Heart right ventricle (tissue), 16 donors: Measurements from ENCODE around the gene MAGI3. TPM values are rescaled to one million over a fixed set of nuclear protein-coding genes. Genes with fewer than 3 reads are reported as not detected.
A peak's percentile ranks its signal among the peaks of the same experiment; 100 is the strongest.

Source experiments
- ATAC-seq, 8 donors: fragments of 200-7000 bp; cut with Tn5 transposase; one replicate each; pipeline ENCODE4 v1.9.1; 2020; ENCODE audit warnings: mild to moderate bottlenecking in 8 of 8, moderate library complexity in 8 of 8, moderate number of reproducible peaks in 1 of 8
- DNase-seq, 2 donors: peaks; one replicate each; pipeline ENCODE4 v3.0.0-alpha.2; 2020
- H3K27ac ChIP-seq, 10 donors: fragments of 200-600 bp; sonication (generic) in 2 of 10; one replicate each; pipeline versions ENCODE4 v1.5.0 to v1.8.0; 2020 to 2022; ENCODE audit warnings: mild to moderate bottlenecking in 3 of 10
- H3K27me3 ChIP-seq, 7 donors: fragments of 200-600 bp; one replicate each; pipeline ENCODE4 v1.8.0; 2021 to 2022; ENCODE audit warnings: mild to moderate bottlenecking in 2 of 7
- H3K36me3 ChIP-seq, 9 donors: fragments of 200-600 bp; sonication (generic) in 1 of 9; one replicate each; pipeline versions ENCODE4 v1.5.0 to v1.8.0; 2020 to 2022; ENCODE audit warnings: mild to moderate bottlenecking in 2 of 9
- H3K4me1 ChIP-seq, 9 donors: fragments of 200-600 bp; sonication (generic) in 1 of 9; one replicate each; pipeline versions ENCODE4 v1.5.0 to v1.8.0; 2020 to 2022; ENCODE audit warnings: mild to moderate bottlenecking in 4 of 9
- H3K4me3 ChIP-seq, 10 donors: fragments of 200-600 bp; sonication (generic) in 2 of 10; one replicate each; pipeline versions ENCODE4 v1.5.0 to v1.8.0; 2020 to 2022; ENCODE audit warnings: mild to moderate bottlenecking in 7 of 10, moderate library complexity in 2 of 10
- H3K9me3 ChIP-seq, 11 donors: fragments of 200-600 bp in 10 of 11; sonication (generic) in 2 of 11; one replicate each; pipeline versions ENCODE4 v1.5.0 to v1.8.0; 2013 to 2022; ENCODE audit warnings: mild to moderate bottlenecking in 2 of 11, control low read depth in 1 of 11, moderate library complexity in 1 of 11
- WGBS, 2 donors: extraction: QIAGEN DNeasy Blood & Tissue Kit; methylation state at CpG; one replicate each; pipeline ENCODE4 v1.1.7; 2013; ENCODE audit warnings: inconsistent platforms in 1 of 2; 5-methylcytosine and 5-hydroxymethylcytosine counted together
- intact Hi-C, 10 donors: fragments of 100-400 bp; cut with DNase I; formaldehyde crosslinking; loops; one replicate each; pipeline versions ENCODE4 v1.11.1 to v1.14.2; 2022
- polyA plus RNA-seq, 2 donors: library from polyadenylated mRNA; stranded (reverse); fragments of 200-250 nt; gene quantifications; one replicate each; pipeline ENCODE4 v1.2.3, GENCODE V29; 2013
- total RNA-seq, 10 donors: library from RNA; stranded (reverse); fragmentation: NEBNext Ultra II Directional in 3 of 10; extraction: Animal tissue kit (Norgen Biotek cat#: 25700) in 3 of 10; gene quantifications; one replicate each; pipeline versions ENCODE4 v1.2.1 to v1.2.4, GENCODE V29; 2021 to 2023
- TF ChIP-seq, protein P1 (sequence below), 9 donors: fragments of 200-600 bp; sonication (generic) in 2 of 9; IDR thresholded peaks; one replicate each; pipeline versions ENCODE4 v1.5.0 to v1.8.0; 2021 to 2022; ENCODE audit warnings: antibody characterized with exemption in 9 of 9, mild to moderate bottlenecking in 5 of 9, moderate library complexity in 1 of 9
- donor health status: Arrhythmogenic right ventricular cardiomyopathy.
- donor health status: ischemic (EF 13 %, LVEDD 7.1; RV severe dilation, severe dysfunction).
- donor health status: healthy with polysubstance abuse.
- donor health status: DM: no; HTN: yes; CAD: no.
- donor health status: DM: no; HTN: no; CAD: no.
- donor health status: ischemic (EF 25% LVEDD 6.9; RV normal size, moderate dysfunction).
- donor health status: ischemic (EF 25% LVEDD 5.7; RV mildly dilated, moderate dysfunction).
- donor health status: healthy.
- donor health status: DM: yes; HTN: yes; CAD: no.
- donor health status: Ischemic cardiomyopathy.
- donor health status: ischemic (EF 35%, LVEDD 5.7; RV mildly dilated, moderate dysfunction).
- donor health status: nonischemic (EF 11% LVEDD 7.7; RV severe dilation, severe dysfunction).
- donor health status: DM: yes; HTN: yes; CAD: no.
- donor health status: PGD.
- donor health status: ischemic (EF 29% LVEDD 5.4; RV normal size, mild dysfunction).
- donor health status: nonischemic (EF 23%, LVEDD 6.1; RV moderate dilation, normal function).

The MAGI3 gene
- total and polyA plus RNA-seq, 12 donors, result 2.2 to 9.4 (median 7.5) TPM

DNA sequence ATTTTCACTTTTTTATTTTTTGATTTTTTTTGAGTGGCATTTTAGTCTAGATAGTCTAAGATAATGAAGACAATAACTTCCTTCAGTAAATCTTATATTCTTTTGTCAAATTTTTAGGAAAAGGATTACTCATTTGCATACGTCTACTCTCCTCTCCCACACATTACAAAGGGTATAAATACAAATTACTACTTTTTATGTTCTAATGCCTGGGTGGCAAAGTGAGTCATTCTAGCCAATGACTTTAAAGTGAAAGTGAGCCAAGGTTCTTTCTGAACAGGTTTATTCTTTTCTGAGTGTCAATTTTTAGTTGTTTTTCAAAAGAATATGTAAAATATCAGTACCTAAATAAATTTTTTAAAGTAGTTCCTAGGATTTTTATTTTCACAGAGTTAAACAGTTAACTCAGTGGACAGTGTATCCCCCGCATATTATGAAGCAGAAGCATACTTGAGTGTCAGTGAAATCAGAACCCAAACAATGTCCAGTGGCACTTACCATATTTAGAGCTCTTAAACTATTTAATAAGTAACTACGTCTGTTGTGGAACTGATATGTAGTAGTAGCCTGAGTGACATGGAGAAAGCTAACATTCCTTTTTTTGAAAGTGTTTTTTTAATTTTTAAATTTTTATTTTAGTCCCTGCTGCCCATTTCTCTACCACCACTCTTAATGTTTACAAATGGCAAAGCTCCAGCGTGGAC, 227.3 kb downstream of the MAGI3 start:
- peak in 1 of 8 donors; percentile 57 for ATAC-seq
- 69 to 78% methylated on average over 4 of the region's 4 CpGs for WGBS, 2 donors

DNA sequence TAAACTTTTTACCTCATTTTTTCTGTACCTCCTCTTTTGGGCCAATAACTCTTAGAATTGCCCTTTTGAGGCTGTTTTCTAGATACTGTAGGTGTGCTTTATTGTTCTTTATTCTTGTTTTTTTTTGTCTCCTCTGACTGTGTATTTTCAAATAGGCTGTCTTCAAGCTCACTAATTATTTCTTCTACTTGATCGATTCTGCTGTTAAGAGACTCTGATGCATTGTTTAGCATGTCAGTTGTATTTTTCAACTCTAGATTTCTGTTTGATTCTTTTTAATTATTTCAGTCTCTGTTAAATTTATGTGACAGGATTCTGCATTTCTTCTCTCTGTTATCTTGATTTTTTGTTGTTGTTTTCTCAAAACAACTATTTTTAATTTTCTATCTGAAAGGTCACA, 238.7 kb downstream of the MAGI3 start:
- peaks cover 0 to 50% (median 31%) of the 10 kb centered on the region in 11 donors for H3K9me3 ChIP-seq
- H3K27me3 ChIP-seq, result no peaks in the 10 kb centered on the region
- H3K4me3 ChIP-seq, result no peak overlapping the region
- H3K36me3 ChIP-seq, result peaks cover 0 to 46% (median 3%) of the 10 kb centered on the region in 9 donors
- intact Hi-C loops, result no loop called here
- WGBS, 2 donors, result 100% methylated on average over 1 of the region's 1 CpG
- no peak for ATAC-seq
- no peaks in the 10 kb centered on the region for H3K4me1 ChIP-seq
- DNase-seq, result no peak
- H3K27ac ChIP-seq, result no peak overlapping the region
- TF ChIP-seq, protein P1, sequence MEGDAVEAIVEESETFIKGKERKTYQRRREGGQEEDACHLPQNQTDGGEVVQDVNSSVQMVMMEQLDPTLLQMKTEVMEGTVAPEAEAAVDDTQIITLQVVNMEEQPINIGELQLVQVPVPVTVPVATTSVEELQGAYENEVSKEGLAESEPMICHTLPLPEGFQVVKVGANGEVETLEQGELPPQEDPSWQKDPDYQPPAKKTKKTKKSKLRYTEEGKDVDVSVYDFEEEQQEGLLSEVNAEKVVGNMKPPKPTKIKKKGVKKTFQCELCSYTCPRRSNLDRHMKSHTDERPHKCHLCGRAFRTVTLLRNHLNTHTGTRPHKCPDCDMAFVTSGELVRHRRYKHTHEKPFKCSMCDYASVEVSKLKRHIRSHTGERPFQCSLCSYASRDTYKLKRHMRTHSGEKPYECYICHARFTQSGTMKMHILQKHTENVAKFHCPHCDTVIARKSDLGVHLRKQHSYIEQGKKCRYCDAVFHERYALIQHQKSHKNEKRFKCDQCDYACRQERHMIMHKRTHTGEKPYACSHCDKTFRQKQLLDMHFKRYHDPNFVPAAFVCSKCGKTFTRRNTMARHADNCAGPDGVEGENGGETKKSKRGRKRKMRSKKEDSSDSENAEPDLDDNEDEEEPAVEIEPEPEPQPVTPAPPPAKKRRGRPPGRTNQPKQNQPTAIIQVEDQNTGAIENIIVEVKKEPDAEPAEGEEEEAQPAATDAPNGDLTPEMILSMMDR (IDR thresholded peaks at IDR 0.05), result no peak

More for the DNA sequence above, 227.3 kb downstream of the MAGI3 start:
- Histone ChIP-seq H3K9me3 (no peaks in the 10 kb centered on the region), H3K36me3 (peaks cover 0 to 26% (median 0%) of the 10 kb centered on the region in 9 donors), H3K27ac (no peak overlapping the region), H3K4me3 (no peak overlapping the region), H3K4me1 (peaks cover 0 to 35% (median 11%) of the 10 kb centered on the region in 9 donors), H3K27me3 (no peaks in the 10 kb centered on the region)
- TF ChIP-seq, protein P1 (IDR thresholded peaks at IDR 0.05), result no peak
- intact Hi-C loops, result no loop called here
- DNase-seq, result no peak

DNA sequence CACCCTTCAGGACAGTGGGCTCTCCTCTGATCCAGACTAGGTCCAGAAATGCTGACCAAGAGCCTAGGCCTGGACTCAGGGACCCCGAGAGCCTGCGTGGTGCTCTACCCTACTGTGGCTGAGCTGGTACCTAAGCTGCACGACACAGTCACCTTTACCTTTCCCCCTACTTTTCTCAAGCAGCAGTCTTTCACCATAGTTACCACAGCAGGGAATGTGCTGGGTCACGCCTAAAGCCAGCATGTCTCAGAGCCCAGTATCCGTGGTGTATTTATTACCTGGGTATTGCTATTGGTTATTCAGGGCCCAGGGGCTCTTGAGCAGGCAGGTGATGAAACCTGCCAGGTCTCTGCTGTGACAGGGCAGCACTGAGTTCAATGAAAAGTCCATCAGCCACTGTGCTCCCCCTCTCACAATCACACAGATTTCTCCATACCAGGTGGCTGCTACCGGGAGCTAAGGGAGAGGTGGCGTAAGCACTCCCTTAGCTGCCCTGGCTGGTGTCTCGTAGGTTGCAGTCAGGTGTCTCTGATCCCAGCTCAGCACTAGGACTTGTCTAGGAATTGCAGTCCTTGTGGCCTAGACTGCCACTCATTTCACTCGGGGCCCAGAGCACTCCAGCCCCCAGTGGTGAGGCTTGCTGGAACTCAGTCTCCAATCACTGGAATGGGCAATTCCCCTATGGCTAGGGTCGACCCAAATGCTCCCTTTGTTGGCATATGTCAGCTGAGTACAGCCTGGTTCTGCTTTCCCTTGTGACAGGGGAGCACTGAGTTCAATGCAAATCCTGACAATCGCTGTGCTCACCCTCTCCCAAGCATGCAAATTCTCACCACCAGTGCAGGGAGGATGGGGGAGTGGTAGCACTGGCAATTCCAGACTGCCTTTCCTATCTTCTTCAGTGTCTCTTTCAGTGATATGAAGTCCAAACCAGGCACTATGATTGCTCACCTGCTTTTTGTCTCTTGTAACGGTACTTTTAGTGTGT, 240.3 kb downstream of the MAGI3 start:
- Histone ChIP-seq H3K4me3 (no peak overlapping the region), H3K27ac (no peak overlapping the region), H3K4me1 (no peaks in the 10 kb centered on the region), H3K36me3 (peaks cover 0 to 40% (median 3%) of the 10 kb centered on the region in 9 donors), H3K9me3 (peaks cover 0 to 47% (median 31%) of the 10 kb centered on the region in 11 donors), H3K27me3 (no peaks in the 10 kb centered on the region)
- no peak for DNase-seq
- intact Hi-C loops, result loop anchor here in 1 of 10 donors (10.0 kb wide), 1 partner anchor 56 kb away; no protein-coding TSS in a partner anchor
- 85 to 88% methylated on average over 12 of the region's 12 CpGs for WGBS, 2 donors
- TF ChIP-seq, protein P1 (IDR thresholded peaks at IDR 0.05), result no peak
- no peak for ATAC-seq

DNA sequence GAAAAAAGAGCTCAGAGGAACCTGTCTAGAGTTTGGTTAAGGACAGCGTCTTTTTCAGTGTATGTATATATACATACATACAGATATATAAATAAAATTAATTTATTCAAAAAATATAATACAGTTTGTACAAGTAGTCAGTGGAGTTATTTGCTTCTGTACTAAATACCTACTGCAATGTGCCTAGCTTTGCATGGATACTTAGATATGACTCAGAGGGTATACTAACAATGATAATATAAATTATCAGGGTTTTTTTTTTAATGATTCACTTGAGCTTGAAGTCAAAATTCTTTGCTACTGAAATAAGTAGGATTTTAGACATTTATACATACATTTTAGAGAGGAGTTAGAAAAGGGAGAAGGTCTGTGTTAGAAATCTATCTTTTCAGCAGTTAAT, 251.1 kb downstream of the MAGI3 start:
- Histone ChIP-seq H3K9me3 (peaks cover 0 to 5% (median 0%) of the 10 kb centered on the region in 11 donors), H3K4me1 (no peaks in the 10 kb centered on the region), H3K27ac (no peak overlapping the region), H3K36me3 (peaks cover 0 to 31% (median 0%) of the 10 kb centered on the region in 9 donors), H3K27me3 (no peaks in the 10 kb centered on the region), H3K4me3 (no peak overlapping the region)
- ATAC-seq, result no peak
- no peak for DNase-seq
- intact Hi-C loops, result no loop called here
- TF ChIP-seq, protein P1 (IDR thresholded peaks at IDR 0.05), result no peak
- 98 to 100% methylated on average over 1 of the region's 1 CpG for WGBS, 2 donors
